H9 (cell line): ENCODE data around the gene RPS19. TPM values are rescaled to one million over a fixed set of nuclear protein-coding genes. Genes with fewer than 3 reads are reported as not detected.

ENCODE experiments used
- DNase-seq: peaks from one replicate; pipeline ENCODE4 v3.0.0-alpha.2; 2017
- H2AFZ ChIP-seq: one replicate; pipeline ENCODE4 v1.6.1; 2013; ENCODE audit warnings: mild to moderate bottlenecking, low read length, control low read depth, moderate library complexity
- H2AK5ac ChIP-seq: 2 replicates; pipeline ENCODE4 v1.6.1; 2013; ENCODE audit warnings: low read length, control low read depth, mixed read lengths; ENCODE audit not compliant: insufficient read length
- H2BK120ac ChIP-seq: one replicate; pipeline ENCODE4 v1.6.1; 2013; ENCODE audit warnings: low read depth, mild to moderate bottlenecking, low read length, control low read depth, inconsistent platforms; ENCODE audit not compliant: poor library complexity, severe bottlenecking
- H2BK12ac ChIP-seq: 2 replicates; pipeline ENCODE4 v1.6.1; 2013; ENCODE audit warnings: low read length, control low read depth, mixed read lengths, low read depth; ENCODE audit not compliant: insufficient read length
- H2BK15ac ChIP-seq: 2 replicates; pipeline ENCODE4 v1.6.1; 2013; ENCODE audit warnings: low read depth, low read length, control low read depth
- H2BK20ac ChIP-seq: one replicate; pipeline ENCODE4 v1.6.1; 2013; ENCODE audit warnings: low read depth, mild to moderate bottlenecking, low read length, control low read depth, inconsistent platforms; ENCODE audit not compliant: poor library complexity, severe bottlenecking
- H2BK5ac ChIP-seq: 2 replicates; pipeline ENCODE4 v1.6.1; 2013; ENCODE audit warnings: low read length, control low read depth, mixed read lengths; ENCODE audit not compliant: insufficient read length
- H3K14ac ChIP-seq: 2 replicates; pipeline ENCODE4 v1.6.1; 2013; ENCODE audit warnings: low read length, control low read depth; ENCODE audit not compliant: insufficient read depth
- H3K18ac ChIP-seq: 2 replicates; pipeline ENCODE4 v1.6.1; 2013; ENCODE audit warnings: low read depth, mild to moderate bottlenecking, mixed read lengths, low read length, control low read depth; ENCODE audit not compliant: insufficient read length
- H3K23ac ChIP-seq: 2 replicates; pipeline ENCODE4 v1.6.1; 2013; ENCODE audit warnings: low read length, control low read depth, mixed read lengths, low read depth; ENCODE audit not compliant: insufficient read length
- H3K23me2 ChIP-seq: 2 replicates; pipeline ENCODE4 v1.6.1; 2013; ENCODE audit warnings: low read depth, mild to moderate bottlenecking, mixed read lengths, low read length, control low read depth; ENCODE audit not compliant: insufficient read length, poor library complexity, severe bottlenecking
- H3K27ac ChIP-seq: 2 replicates; pipeline ENCODE4 v1.5.1; 2013; ENCODE audit warnings: low read length, control low read depth, mixed read lengths, low read depth; ENCODE audit not compliant: insufficient read length
- H3K27me3 ChIP-seq: 2 replicates; pipeline ENCODE4 v1.6.1; 2013; ENCODE audit warnings: low read length, control low read depth, inconsistent platforms; ENCODE audit not compliant: insufficient read depth
- H3K4ac ChIP-seq: 2 replicates; pipeline ENCODE4 v1.6.1; 2013; ENCODE audit warnings: low read depth, mild to moderate bottlenecking, control low read depth, inconsistent platforms, low read length, moderate library complexity
- H3K4me1 ChIP-seq: 2 replicates; pipeline ENCODE4 v1.6.1; 2013; ENCODE audit warnings: low read length, control low read depth, inconsistent platforms; ENCODE audit not compliant: insufficient read depth
- H3K4me2 ChIP-seq: 2 replicates; pipeline ENCODE4 v1.6.1; 2013; ENCODE audit warnings: low read length, control low read depth, mixed read lengths; ENCODE audit not compliant: insufficient read length, insufficient read depth
- H3K56ac ChIP-seq: 2 replicates; pipeline ENCODE4 v1.6.1; 2013; ENCODE audit warnings: low read depth, mild to moderate bottlenecking, mixed read lengths, low read length, control low read depth; ENCODE audit not compliant: insufficient read length
- H3K79me1 ChIP-seq: 2 replicates; pipeline ENCODE4 v1.6.1; 2013; ENCODE audit warnings: low read depth, mild to moderate bottlenecking, moderate library complexity, low read length, control low read depth, inconsistent platforms; ENCODE audit not compliant: insufficient read depth, poor library complexity, severe bottlenecking
- H3K79me2 ChIP-seq: 2 replicates; pipeline ENCODE4 v1.6.1; 2013; ENCODE audit warnings: low read length, control low read depth, inconsistent platforms; ENCODE audit not compliant: insufficient read depth
- H3K9ac ChIP-seq: 2 replicates; pipeline ENCODE4 v1.6.1; 2013; ENCODE audit warnings: low read length, control low read depth, mixed read lengths; ENCODE audit not compliant: insufficient read length; ENCODE audit errors: extremely low read depth
- H3K9me3 ChIP-seq: one replicate; pipeline ENCODE4 v1.6.1; 2013; ENCODE audit warnings: low read depth, low read length, inconsistent platforms; ENCODE audit not compliant: control insufficient read depth
- H3T11ph ChIP-seq: one replicate; pipeline ENCODE4 v1.6.1; 2013; ENCODE audit warnings: mild to moderate bottlenecking, low read length, control low read depth, inconsistent platforms
- H4K20me1 ChIP-seq: one replicate; pipeline ENCODE4 v1.6.1; 2013; ENCODE audit not compliant: control insufficient read depth, insufficient read length, insufficient read depth
- H4K5ac ChIP-seq: 2 replicates; pipeline ENCODE4 v1.6.1; 2013; ENCODE audit warnings: low read depth, mild to moderate bottlenecking, mixed read lengths, low read length, control low read depth; ENCODE audit not compliant: insufficient read length
- H4K8ac ChIP-seq: replicated peaks from 2 replicates; pipeline ENCODE4 v1.6.1; 2013; ENCODE audit warnings: low read length, control low read depth, mixed read lengths, low read depth; ENCODE audit not compliant: insufficient read length
- H4K91ac ChIP-seq: 2 replicates; pipeline ENCODE4 v1.6.1; 2013; ENCODE audit warnings: low read depth, mild to moderate bottlenecking, moderate library complexity, mixed read lengths, low read length, control low read depth; ENCODE audit not compliant: insufficient read length
- H3K27ac Mint-ChIP-seq, 3 experiments: 2 replicates in 2 of 3; 3 replicates in 1 of 3; pipeline ENCODE4 v1.8.0; 2020 to 2021; ENCODE audit warnings: mixed read lengths in 3 of 3, mild to moderate bottlenecking in 1 of 3, moderate library complexity in 1 of 3
- H3K27me3 Mint-ChIP-seq: 2 replicates; pipeline ENCODE4 v1.8.0; 2021; ENCODE audit warnings: low read depth, mild to moderate bottlenecking, moderate library complexity, mixed read lengths
- H3K36me3 Mint-ChIP-seq, 3 experiments: 2 replicates in 2 of 3; 3 replicates in 1 of 3; pipeline ENCODE4 v1.8.0; 2020 to 2021; ENCODE audit warnings: low read depth in 3 of 3, mixed read lengths in 3 of 3; ENCODE audit not compliant: insufficient read depth in 1 of 3
- H3K4me1 Mint-ChIP-seq, 2 experiments: 2 replicates each; pipeline ENCODE4 v1.8.0; 2020; ENCODE audit warnings: mixed read lengths in 2 of 2
- H3K4me3 Mint-ChIP-seq, 2 experiments: 2 replicates in 1 of 2; 3 replicates in 1 of 2; pipeline ENCODE4 v1.8.0; 2020 to 2021; ENCODE audit warnings: mild to moderate bottlenecking in 2 of 2, mixed read lengths in 2 of 2, moderate library complexity in 1 of 2
- H3K9me3 Mint-ChIP-seq, 2 experiments: 2 replicates in 1 of 2; 3 replicates in 1 of 2; pipeline ENCODE4 v1.8.0; 2020; ENCODE audit warnings: mild to moderate bottlenecking in 2 of 2, mixed read lengths in 2 of 2, moderate library complexity in 1 of 2
- CTCF ChIP-seq: fragments of 200-600 bp; sonication (generic); conservative IDR thresholded peaks from 3 replicates; pipeline ENCODE4 v1.8.0; 2021; ENCODE audit warnings: antibody characterized with exemption, mild to moderate bottlenecking
- WGBS: extraction: QIAGEN DNeasy Blood & Tissue Kit; methylation state at CpG from one replicate; pipeline ENCODE4 v1.1.7; 2013; ENCODE audit warnings: missing lambda C conversion rate, low lambda C conversion rate, mixed read lengths; ENCODE audit not compliant: insufficient read length; ENCODE audit errors: extremely low coverage; 5-methylcytosine and 5-hydroxymethylcytosine counted together
- total RNA-seq: library from RNA; stranded (reverse); gene quantifications from 2 replicates; pipeline ENCODE4 v1.2.1, GENCODE V29; 2021

The RPS19 gene
- total RNA-seq, 1 experiment from 2014 or later, result 3,024 TPM

GRCh38 chr19:41821003-41821735 is 38.9 kb upstream of the RPS19 start:
- no peak overlapping the region for H3K56ac ChIP-seq
- H3K9me3 Mint-ChIP-seq, result peaks cover 9 to 76% of the 10 kb centered on the region in 2 experiments; a peak in 4 of 5 replicates
- H2BK20ac ChIP-seq, result no peak overlapping the region
- no peak overlapping the region for H3K4ac ChIP-seq
- H4K5ac ChIP-seq, result no peak overlapping the region
- H2BK12ac ChIP-seq, result no peak overlapping the region
- TF ChIP-seq CTCF, result peak; percentile 60
- no peak overlapping the region for H3K4me3 Mint-ChIP-seq
- no peak overlapping the region for H3K23ac ChIP-seq
- H3K4me1 Mint-ChIP-seq, result no peaks in the 10 kb centered on the region
- no peaks in the 10 kb centered on the region for H3K9me3 ChIP-seq
- no peak overlapping the region for H2BK5ac ChIP-seq
- no peaks in the 10 kb centered on the region for H3K79me2 ChIP-seq
- no peak overlapping the region for H2BK120ac ChIP-seq
- H3K9ac ChIP-seq, result no peak overlapping the region
- H2BK15ac ChIP-seq, result no peak overlapping the region
- WGBS, result no CpG with 5 or more reads among the region's 12 CpGs
- H3T11ph ChIP-seq, result no peak overlapping the region
- no peak overlapping the region for H3K4me2 ChIP-seq
- no peaks in the 10 kb centered on the region for H3K23me2 ChIP-seq
- H3K27me3 ChIP-seq, result no peaks in the 10 kb centered on the region
- no peak overlapping the region for H2AFZ ChIP-seq
- no peaks in the 10 kb centered on the region for H3K4me1 ChIP-seq
- H3K79me1 ChIP-seq, result no peaks in the 10 kb centered on the region
- no peak overlapping the region for H4K91ac ChIP-seq
- peak; percentile 76 for DNase-seq
- no peak overlapping the region for H2AK5ac ChIP-seq
- no peaks in the 10 kb centered on the region for H4K20me1 ChIP-seq
- no peak overlapping the region for H4K8ac ChIP-seq
- H3K27ac ChIP-seq, result no peak overlapping the region
- H3K27me3 Mint-ChIP-seq, result peaks cover 3% of the 10 kb centered on the region; the same call in 1 of the 2 replicates
- H3K36me3 Mint-ChIP-seq, result peaks cover 0 to 17% (median 0%) of the 10 kb centered on the region in 3 experiments; a peak in 3 of 7 replicates
- H3K14ac ChIP-seq, result no peak overlapping the region
- no peak overlapping the region for H3K18ac ChIP-seq
- H3K27ac Mint-ChIP-seq, result no peak overlapping the region
